DOHH2 (cell line): Measurements from ENCODE around the gene ROR1.

ENCODE experiments used
- H3F3A ChIP-seq: fragments of 200-600 bp; sonication (generic), shearing (Covaris generic); 2 replicates; pipeline ENCODE4 v1.6.0; 2016; ENCODE audit warnings: antibody characterized with exemption, mild to moderate bottlenecking; ENCODE audit not compliant: control insufficient read depth, insufficient read depth
- H3K27ac ChIP-seq: fragments of 200-600 bp; sonication (generic); 2 replicates; pipeline ENCODE4 v1.5.1; 2014; ENCODE audit warnings: low read depth, mild to moderate bottlenecking, low read length, moderate library complexity
- H3K27me3 ChIP-seq: fragments of 200-600 bp; sonication (generic); 2 replicates; pipeline ENCODE4 v1.6.1; 2014; ENCODE audit warnings: mild to moderate bottlenecking, low read length, mixed read lengths; ENCODE audit not compliant: control insufficient read depth
- H3K36me3 ChIP-seq: fragments of 200-600 bp; sonication (generic); 2 replicates; pipeline ENCODE4 v1.6.1; 2014; ENCODE audit warnings: mild to moderate bottlenecking, low read length, moderate library complexity, mixed read lengths; ENCODE audit not compliant: control insufficient read depth
- H3K4me1 ChIP-seq: fragments of 200-600 bp; sonication (generic); 2 replicates; pipeline ENCODE4 v1.6.1; 2014; ENCODE audit warnings: mild to moderate bottlenecking, low read length, mixed read lengths; ENCODE audit not compliant: control insufficient read depth
- H3K4me2 ChIP-seq: fragments of 200-600 bp; sonication (generic); 2 replicates; pipeline ENCODE4 v1.6.0; 2014; ENCODE audit warnings: mild to moderate bottlenecking, low read length, moderate library complexity
- H3K4me3 ChIP-seq: fragments of 200-600 bp; sonication (generic); 2 replicates; pipeline ENCODE4 v1.5.1; 2014; ENCODE audit warnings: mild to moderate bottlenecking, low read length, mixed read lengths
- H3K79me2 ChIP-seq: fragments of 200-600 bp; sonication (generic); 2 replicates; pipeline ENCODE4 v1.6.1; 2014; ENCODE audit warnings: mild to moderate bottlenecking, low read length, mixed read lengths; ENCODE audit not compliant: control insufficient read depth
- H3K9me2 ChIP-seq: fragments of 200-600 bp; sonication (generic); replicated peaks from 2 replicates; pipeline ENCODE4 v1.6.1; 2014; ENCODE audit warnings: mild to moderate bottlenecking, low read length, mixed read lengths; ENCODE audit not compliant: control insufficient read depth
- H3K9me3 ChIP-seq: fragments of 200-600 bp; sonication (generic); 2 replicates; pipeline ENCODE4 v1.6.1; 2014; ENCODE audit warnings: antibody characterized with exemption, low read length, mixed read lengths; ENCODE audit not compliant: control insufficient read depth, insufficient read depth
- H4K20me1 ChIP-seq: fragments of 200-600 bp; sonication (generic); 2 replicates; pipeline ENCODE4 v1.6.0; 2014; ENCODE audit warnings: low read depth, mild to moderate bottlenecking, antibody characterized with exemption, low read length, moderate library complexity; ENCODE audit not compliant: control insufficient read depth, insufficient read depth
- EZH2phosphoT487 ChIP-seq: fragments of 200-600 bp; sonication (generic); IDR thresholded peaks from 2 replicates; pipeline ENCODE4 v1.6.1; 2017; ENCODE audit warnings: borderline replicate concordance, mild to moderate bottlenecking, antibody characterized with exemption, low read length, moderate library complexity, mixed read lengths
- TF ChIP-seq, protein P1 (sequence below): fragments of 200-600 bp; sonication (generic); IDR thresholded peaks from one replicate; pipeline ENCODE4 v1.5.1; 2014; ENCODE audit warnings: antibody characterized with exemption, mild to moderate bottlenecking, low read depth, low read length; ENCODE audit not compliant: poor library complexity, severe bottlenecking

ROR1 gene

GRCh38 chr1:64004451-64005025, 230.7 kb downstream of the ROR1 start:
- Histone ChIP-seq H3K27ac (no peak overlapping the region), H3K27me3 (no peaks in the 10 kb centered on the region), H4K20me1 (no peaks in the 10 kb centered on the region), H3K79me2 (no peaks in the 10 kb centered on the region), H3K4me3 (no peak overlapping the region), H3K9me3 (no peaks in the 10 kb centered on the region), H3K9me2 (no peaks in the 10 kb centered on the region), H3K4me1 (no peaks in the 10 kb centered on the region), H3K36me3 (no peaks in the 10 kb centered on the region), H3F3A (no peaks in the 10 kb centered on the region), H3K4me2 (no peak overlapping the region)
- no peak for TF ChIP-seq EZH2phosphoT487
- TF ChIP-seq, protein P1, sequence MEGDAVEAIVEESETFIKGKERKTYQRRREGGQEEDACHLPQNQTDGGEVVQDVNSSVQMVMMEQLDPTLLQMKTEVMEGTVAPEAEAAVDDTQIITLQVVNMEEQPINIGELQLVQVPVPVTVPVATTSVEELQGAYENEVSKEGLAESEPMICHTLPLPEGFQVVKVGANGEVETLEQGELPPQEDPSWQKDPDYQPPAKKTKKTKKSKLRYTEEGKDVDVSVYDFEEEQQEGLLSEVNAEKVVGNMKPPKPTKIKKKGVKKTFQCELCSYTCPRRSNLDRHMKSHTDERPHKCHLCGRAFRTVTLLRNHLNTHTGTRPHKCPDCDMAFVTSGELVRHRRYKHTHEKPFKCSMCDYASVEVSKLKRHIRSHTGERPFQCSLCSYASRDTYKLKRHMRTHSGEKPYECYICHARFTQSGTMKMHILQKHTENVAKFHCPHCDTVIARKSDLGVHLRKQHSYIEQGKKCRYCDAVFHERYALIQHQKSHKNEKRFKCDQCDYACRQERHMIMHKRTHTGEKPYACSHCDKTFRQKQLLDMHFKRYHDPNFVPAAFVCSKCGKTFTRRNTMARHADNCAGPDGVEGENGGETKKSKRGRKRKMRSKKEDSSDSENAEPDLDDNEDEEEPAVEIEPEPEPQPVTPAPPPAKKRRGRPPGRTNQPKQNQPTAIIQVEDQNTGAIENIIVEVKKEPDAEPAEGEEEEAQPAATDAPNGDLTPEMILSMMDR: no peak

- Histone ChIP-seq H3F3A (no peaks in the 10 kb centered on the region), H3K4me2 (no peak overlapping the region), H3K9me3 (no peaks in the 10 kb centered on the region), H3K27ac (no peak overlapping the region), H3K4me1 (no peaks in the 10 kb centered on the region), H4K20me1 (no peaks in the 10 kb centered on the region), H3K27me3 (no peaks in the 10 kb centered on the region), H3K36me3 (no peaks in the 10 kb centered on the region), H3K4me3 (no peak overlapping the region), H3K9me2 (no peaks in the 10 kb centered on the region), H3K79me2 (no peaks in the 10 kb centered on the region)
- no peak for TF ChIP-seq EZH2phosphoT487
- TF ChIP-seq, protein P1: no peak
These were observed 232.0 kb downstream of the ROR1 start for GRCh38 chr1:64005801-64006200.

GRCh38 chr1:64006276-64007051, 232.6 kb downstream of the ROR1 start:
- Histone ChIP-seq H4K20me1 (no peaks in the 10 kb centered on the region), H3K27me3 (no peaks in the 10 kb centered on the region), H3K4me1 (no peaks in the 10 kb centered on the region), H3K79me2 (no peaks in the 10 kb centered on the region), H3K9me2 (no peaks in the 10 kb centered on the region), H3K4me2 (no peak overlapping the region), H3K9me3 (no peaks in the 10 kb centered on the region), H3K4me3 (no peak overlapping the region), H3K27ac (no peak overlapping the region), H3F3A (no peaks in the 10 kb centered on the region), H3K36me3 (no peaks in the 10 kb centered on the region)
- TF ChIP-seq, protein P1: no peak
- no peak for TF ChIP-seq EZH2phosphoT487
